ENCODE results near the gene SARNP.
"Not testable (repeated sequence)": the region's sequence is repeated elsewhere in the genome, so short reads cannot be mapped to it uniquely, and the experiment has no call there.

SARNP gene

DNA sequence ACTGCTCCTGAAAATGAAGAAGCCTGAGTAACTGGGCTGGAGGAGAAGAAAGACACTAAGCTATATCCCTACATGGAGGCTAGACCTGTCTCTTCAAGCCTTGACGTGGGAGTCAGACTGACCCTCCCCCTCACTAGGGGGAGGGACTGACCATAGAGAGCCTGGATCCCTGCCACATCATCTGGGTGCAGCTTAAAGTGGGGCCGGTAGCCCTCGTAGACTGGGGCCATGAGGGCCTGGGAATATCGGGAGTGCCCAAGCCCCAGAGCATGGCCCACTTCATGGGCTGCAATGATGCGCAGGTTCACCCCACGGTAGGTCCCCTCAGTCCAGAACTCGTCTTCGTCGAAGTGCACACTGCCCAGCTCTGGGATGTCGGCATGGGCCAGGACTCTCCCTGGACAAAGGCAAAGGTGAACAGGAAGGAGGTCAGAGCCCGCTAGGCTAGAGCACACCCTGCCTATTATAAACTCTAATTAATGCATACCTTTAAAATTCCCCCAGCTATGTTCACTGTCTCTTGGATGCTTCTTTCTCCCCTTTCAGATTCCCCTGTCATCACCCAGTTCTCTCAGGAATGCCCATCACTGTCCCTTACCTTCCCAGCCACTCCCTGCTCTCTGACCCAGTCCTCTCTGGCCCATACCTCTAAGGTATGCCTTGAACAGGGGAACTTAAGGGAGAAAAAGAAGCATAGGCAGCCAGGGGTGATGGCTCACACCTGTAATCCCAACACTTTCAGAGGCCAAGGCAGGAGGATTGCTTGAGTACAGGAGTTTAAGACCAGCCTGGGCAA, 22.0 kb upstream of the SARNP start:
- DNase-seq (ENCODE audit: low read depth in 2 of 2), result no peak

DNA sequence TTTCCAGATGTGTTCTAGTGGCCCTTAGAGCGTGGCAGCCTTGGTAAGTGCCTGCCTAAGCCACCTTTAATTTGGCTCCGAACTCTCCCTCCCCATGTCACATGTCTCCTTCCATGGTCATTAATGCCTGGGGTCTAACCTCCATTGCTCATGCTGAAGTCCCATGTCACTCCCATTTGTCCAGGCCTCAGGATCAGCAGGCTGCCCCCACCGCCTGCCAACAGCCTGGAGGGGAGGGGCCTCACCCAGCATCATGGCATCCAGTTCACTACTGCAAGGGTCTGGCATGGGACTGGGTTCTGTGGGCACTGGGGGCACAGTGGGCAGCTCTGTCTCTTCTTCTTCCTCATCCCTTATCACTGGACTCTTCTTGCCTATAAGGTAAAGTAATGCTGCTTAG, 20.8 kb upstream of the SARNP start:
- no peak for DNase-seq (ENCODE audit: low read depth in 2 of 2)

DNA sequence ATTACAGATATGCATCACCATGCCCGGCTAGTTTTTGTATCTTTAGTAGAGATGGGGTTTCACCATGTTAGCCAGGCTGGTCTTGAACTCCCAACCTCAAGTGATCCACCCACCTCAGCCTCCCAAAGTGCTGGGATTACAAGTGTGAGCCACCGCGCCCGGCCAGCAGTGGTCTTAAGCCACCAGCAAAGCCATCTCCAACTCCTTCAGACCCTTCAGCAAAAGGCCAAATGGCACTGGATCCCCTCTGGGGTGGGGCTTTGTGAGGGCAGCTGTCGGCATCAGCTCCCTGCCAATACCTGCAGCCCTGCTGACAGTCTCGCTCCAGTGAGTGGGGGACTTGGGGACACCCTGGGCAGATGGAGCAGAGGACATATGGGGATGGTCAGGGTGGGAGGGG, 16.9 kb upstream of the SARNP start:
- DNase-seq (ENCODE audit: low read depth in 2 of 2), result not testable (repeated sequence)

DNA sequence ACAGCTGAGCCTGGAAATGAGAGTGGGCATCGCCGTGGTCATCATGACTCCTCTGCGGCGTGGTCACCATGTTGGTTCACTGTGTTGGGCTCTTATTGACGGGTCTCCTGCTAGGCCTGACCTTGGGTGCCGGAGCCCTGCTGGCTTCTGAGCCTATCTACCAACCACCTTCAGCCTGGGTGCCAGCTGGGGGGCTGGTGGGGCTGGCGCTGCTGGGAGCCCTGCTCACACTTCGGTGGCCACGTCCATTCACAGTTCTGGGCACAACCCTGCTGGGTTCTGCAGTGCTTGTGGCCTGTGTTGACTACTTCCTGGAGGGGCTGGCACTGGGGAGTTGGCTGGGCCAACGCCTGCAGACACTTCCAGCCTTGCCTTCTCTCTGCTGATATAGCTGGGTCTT, 15.5 kb upstream of the SARNP start:
- DNase-seq (ENCODE audit: low read depth in 2 of 2), result no peak

DNA sequence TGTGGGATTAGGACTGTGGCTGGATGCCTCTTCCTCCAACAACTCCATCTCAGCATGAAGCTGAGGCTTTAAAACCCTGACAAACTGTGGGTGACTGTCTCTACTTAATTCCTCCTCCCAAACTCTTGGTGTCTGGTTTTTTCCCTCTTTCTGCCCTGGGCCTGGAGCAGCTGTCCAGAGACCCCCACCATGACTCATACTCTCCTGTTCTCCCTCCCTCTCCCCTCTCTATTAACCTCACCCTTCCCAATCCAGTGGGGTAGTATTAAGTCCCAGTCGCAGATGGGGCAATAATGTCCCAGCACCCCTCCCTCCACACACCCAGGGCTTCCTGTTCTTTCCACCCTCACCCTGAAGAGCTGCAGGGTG, 13.9 kb upstream of the SARNP start:
- DNase-seq (ENCODE audit: low read depth in 2 of 2), result no peak

DNA sequence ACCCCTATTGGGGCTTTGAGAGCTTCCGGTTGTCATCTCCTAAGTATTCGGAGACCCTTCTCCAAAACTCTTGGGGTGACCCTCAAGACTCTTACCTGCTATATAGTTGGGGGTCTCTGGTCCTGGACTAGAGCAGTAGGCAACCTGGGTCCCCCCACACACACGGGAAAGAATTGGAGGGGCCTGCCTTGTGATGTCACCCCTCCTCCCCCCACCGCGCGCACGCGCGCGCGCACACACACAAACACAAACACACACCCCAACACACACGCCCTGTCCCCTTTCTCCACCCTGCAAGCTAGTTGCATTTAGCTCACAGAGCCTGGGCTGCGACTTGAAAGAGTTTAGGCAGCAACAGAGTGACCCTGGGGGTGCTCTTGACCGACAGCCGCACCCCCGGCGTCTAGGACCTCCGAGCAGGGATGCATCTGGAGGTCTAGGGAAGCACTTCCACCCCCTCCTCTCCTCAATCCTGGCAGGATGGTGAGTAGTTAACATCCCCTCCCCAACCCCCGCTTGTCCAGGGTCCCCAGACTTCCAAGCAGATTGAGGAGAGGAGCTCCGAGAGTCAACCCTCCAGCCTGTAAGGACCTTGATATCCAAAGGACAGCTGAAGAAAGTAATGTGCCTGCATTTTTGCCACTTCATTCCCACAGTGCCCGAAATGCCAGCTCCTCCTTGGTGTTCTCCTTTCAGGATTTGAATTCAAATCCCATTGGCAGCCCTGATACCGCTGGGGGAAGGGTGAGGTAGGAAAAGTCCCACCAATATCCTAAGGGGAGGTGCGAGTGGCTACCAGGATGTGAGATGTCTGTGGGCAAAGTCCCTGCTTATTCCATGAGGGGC, 13.3 kb upstream of the SARNP start:
- peak; percentile 20 to 34 for DNase-seq (ENCODE audit: low read depth in 2 of 2)

DNA sequence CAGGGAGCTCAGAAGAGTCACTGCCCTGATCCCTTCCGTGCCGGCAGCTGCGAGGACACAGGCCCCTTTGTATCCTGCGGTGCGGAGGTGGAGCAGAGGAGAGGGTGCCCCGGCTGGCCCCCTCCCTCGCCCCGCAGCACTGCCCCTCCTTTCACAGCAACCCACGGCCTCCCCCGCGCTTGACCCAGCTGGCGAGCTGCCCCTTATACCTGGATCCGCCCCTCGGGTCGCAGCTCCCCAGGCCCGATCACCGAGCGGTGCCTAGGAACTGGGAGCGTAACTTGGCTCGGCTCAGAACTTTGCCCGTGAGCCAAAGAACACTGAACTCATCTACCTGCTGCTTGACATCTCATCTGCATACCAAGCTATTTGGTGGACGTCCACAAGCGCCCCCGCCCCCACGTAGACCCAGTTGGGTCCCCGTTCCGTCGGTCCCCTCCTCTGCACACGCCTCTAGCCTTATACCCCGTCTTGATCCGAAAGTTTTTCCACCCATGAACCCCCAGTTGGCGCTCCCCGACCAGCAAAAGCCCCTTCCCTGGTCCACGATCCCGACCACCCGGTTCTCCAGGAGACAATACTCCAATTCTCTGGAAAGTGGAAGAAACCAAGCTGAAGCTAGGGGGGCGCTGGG, 12.6 kb upstream of the SARNP start:
- no peak for DNase-seq (ENCODE audit: low read depth in 2 of 2)

DNA sequence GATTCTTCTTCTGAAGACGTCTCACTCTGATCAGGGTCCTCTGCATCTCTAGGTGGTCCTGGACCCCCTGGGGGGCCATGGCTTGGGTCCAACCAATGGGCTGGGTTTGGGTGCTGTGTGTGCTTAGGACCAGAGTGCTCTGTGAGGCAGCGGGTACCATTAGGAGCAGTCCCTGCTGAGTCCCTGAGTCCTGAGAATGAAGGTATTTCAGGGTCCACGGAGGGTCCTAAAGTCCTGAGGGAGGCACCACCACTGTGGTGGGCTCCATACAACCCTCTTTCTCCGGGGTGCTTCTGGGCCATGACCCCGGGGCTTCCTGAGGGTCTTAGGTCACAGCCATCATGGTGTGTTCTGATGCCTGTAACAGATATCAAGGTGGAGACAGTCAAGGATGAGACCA, 10.8 kb upstream of the SARNP start:
- DNase-seq (ENCODE audit: low read depth in 2 of 2), result no peak

DNA sequence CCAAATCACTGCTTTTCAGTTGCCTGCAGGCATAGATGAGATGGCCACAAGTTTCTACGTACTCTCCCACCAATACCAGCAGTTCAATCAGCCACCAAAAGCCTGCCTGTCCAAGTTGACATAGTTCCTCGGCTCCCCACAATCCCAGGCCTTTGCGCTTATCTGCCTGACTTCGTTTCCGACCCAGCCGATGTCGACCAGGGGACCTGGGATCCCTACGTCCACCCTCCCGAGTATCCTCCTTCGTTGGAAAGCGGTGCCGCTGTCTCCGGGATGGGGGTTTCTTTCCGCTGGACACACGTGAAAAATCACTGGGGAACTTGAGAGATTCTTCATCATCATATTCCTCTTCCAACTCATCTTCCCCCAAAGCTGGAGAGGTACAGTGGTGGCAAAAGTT, 10.3 kb upstream of the SARNP start:
- no peak for DNase-seq (ENCODE audit: low read depth in 2 of 2)

DNA sequence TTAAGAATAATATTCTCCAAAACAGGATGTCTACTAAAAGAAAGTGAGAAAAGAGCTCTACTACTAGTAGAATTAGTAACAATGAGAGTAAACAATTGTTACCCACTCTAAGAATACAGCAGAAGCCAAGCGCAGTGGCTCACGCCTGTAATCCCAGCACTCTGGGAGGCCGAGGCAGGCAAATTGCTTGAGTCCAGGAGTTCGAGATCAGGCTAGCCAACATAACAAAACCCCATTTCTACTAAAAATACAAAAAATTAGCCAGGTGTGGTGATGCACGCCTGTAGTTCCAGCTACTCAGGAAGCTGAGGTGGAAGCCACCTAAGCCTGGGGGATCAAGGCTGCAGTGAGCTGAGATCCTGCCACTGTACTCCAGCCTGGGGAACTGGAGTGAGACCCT, 7.2 kb upstream of the SARNP start:
- DNase-seq (ENCODE audit: low read depth in 2 of 2), result no peak

DNA sequence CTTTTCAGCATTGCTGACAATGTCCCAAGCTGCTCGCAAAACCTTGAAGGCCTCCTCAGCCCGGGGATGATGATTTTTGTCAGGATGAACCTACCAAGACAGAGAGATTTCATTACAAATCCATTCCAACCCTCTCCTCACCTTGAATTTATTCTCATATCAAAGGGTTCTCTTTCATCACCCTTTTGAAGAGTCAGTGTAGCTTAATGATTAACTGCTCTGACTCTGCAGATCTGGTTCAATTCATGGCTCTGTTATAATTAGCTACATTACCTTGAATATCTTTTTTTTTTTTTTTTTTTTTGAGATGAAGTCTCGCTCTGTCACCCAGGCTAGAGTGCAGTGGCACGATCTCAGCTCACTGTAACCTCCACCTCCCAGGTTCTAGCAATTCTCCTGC, 5.9 kb upstream of the SARNP start:
- no peak for DNase-seq (ENCODE audit: low read depth in 2 of 2)

DNA sequence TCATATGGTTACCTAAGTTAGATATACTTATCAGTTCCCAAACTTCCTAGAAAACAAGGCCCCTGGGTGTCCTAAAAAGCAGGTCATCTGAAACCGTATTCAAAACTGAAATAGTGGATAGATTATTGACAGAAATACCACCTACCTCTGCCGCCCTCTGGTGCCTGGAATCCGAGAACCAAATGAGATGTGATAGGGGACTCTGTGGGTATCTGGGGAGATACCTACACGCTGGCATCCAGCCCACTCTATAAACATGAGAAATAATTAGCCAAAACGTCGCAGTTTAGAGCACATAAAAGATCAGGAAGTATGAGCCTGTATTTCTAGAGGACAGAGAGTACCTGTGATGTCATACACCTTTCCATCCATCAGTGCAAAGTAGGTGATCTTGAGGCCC, 4.7 kb upstream of the SARNP start:
- DNase-seq (ENCODE audit: low read depth in 2 of 2), result no peak

DNA sequence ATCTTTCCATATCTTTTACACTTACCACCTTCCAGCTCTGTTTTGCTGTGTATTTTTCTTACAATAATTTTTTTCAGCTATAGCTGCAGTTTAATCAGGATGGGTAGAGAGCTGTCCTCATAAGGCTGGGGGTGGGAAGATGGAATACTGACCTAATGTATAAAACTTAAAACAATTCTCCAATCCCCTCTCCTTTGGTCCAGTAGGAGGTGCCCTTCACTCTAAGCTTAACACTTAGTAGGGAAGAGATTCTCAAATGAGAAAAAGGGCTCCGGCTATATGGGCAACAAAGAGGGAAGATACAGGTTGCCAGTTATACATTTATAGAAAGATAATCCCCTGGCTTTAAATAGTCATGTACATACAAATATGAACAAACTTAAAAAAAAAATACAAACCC, 3.2 kb upstream of the SARNP start:
- no peak for DNase-seq (ENCODE audit: low read depth in 2 of 2)

DNA sequence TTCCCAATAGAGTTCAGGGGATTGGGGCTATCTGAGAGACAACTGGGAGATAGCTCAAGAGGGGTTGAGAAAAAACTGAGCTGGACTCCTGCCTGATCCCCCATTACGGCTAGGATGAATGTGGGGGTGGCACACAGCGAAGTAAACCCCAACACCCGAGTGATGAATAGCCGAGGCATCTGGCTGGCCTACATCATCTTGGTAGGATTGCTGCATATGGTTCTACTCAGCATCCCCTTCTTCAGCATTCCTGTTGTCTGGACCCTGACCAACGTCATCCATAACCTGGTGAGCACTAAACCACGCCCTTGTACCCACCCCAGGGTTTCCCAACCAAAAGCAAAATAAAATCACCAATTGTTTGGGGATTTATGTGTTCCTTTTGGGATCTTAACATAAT, 1.4 kb upstream of the SARNP start:
- DNase-seq (ENCODE audit: low read depth in 2 of 2), result no peak

DNA sequence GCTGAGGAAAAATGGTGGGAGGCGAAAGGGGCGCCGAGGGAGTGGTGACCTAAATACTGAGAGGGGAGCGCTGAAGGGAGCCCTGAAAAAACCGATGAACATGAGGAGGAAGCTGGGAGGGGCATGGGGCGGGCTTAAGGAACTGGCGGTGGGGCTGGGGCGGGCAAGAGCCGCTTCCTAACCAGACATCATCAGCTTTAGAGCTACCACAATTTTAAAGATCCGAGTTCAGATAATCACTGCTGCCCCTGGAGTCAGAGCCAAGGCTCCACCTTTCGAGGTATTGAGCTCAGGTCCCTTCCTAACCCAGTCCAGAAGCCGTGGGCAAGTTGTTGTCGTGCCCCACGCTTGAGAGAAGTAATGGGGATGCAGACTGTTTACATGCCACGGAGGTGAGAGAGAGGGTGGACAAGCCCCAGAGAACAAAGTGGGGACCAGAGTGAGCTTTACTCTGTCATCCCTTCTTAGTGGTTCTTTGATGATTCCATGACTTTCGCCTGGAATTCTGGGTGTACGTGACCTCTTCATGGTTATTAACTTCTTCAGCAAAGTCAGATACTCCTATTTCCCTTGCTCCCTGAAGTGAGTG, 710 bp upstream of the SARNP start:
- no peak for DNase-seq (ENCODE audit: low read depth in 2 of 2)

DNA sequence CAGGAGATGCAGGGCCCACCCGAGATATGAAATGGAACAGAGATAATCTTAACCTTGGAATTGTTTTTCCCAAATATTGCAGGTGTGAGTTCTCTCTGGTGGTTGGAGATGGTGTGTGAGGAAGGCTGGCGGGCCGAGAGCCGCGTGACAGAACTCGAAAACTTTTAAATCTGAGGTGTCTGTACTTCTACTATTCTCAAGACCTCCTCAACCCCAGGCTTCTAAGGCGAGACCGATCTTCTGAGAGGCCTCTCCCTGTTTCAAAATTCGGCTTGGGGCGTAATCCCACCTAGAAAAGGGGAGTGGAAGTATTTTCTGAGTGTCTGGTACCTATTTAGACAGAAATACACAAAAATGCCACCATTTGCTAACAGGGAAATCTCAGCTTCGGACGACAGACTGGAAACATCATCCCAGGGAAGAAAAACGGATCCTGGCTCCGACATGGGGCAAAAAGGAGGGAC, 611 bp downstream of the SARNP start:
- DNase-seq (ENCODE audit: low read depth in 2 of 2), result no peak

DNA sequence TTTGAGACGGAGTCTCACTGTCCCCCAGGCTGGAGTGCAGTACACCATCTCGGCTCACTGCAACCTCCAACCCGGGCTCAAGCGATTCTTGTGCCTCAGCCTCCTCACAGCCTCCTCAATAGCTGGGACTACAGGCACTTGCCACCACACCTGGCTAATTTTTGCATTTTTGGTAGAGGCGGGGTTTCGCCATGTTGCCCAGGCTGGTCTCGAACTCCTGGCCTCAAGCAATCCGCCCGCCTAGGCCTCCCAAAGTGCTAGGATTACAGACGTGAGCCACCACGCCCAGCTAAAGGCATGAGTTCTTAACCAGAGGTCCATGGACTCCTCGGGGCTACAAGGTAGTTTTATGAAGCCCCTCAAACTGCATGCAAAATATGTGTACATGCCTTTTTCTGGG, 2.1 kb downstream of the SARNP start:
- no peak for DNase-seq (ENCODE audit: low read depth in 2 of 2)

DNA sequence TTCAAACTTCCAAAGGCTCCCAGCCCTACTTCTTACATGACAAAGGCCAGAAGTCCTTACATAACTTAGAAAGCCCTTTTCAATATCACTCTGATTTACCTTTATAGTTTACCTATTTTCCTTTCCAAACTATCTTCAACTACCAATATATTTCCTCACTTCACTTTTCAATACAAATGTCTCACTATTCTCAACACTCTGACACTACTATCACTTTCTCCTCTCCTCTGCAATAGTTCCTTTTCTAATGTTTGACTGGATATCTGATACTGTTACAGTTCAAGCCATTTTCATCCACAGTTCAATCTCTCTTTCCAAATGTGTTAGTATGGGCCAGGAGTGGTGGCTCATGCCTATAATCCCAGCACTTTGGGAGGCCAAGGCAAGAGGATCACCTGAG, 3.3 kb downstream of the SARNP start:
- DNase-seq (ENCODE audit: low read depth in 2 of 2), result no peak

DNA sequence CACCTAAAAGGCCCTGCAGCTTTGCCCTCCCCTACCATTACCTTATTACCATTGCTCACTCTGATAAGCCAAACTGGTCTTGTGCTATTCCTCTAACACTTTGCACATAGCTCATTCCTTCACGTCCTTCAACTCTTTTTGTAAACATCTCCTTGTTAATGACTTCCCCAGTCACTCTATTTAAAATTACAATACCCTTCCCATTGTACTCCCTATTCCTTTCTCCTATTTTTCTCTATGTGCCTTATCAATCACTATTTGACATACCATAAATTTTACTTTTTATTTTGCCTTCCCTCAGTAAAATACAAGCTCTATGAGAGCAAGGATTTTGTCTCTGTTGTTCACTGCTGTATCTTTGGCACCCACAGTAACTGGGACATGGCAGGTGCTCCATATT, 5.4 kb downstream of the SARNP start:
- DNase-seq (ENCODE audit: low read depth in 2 of 2), result no peak

DNA sequence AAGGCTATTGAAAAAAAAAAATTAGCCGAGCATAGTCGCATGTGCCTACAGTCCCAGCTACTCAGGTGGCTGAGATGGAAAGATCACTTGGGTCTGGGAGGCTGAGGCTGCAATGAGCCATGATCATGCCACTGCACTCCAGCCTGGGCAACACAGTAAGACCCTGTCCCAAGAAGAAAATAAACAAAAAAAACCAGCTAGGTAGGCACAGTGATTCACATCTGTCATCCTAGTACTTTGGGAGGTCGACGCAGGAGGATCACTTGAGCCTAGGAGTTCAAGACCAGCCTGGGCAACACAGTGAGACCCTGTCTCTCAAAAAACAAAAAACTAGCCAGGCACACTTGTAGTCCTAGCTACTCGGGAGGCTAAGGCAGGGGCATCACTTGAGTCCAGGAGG, 8.2 kb downstream of the SARNP start:
- no peak for DNase-seq (ENCODE audit: low read depth in 2 of 2)

DNA sequence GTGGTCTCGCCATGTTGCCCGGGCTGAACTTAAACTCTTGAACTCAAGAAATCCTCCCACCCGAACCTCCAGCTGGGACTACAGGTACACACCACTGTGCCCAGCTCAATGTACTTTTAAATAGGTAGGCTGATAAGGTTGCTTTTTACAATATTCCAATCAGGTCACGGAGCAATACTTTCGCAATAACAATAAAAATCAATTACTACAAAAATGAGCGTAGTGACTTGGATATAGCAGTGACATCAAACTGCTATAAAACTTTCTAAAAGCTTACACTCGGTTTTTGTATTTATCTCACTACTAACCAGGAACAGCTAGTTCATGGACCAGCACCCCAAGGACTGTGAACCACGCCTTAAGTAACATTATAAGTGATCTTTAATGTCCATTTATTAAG, 10.5 kb downstream of the SARNP start:
- no peak for DNase-seq (ENCODE audit: low read depth in 2 of 2)

DNA sequence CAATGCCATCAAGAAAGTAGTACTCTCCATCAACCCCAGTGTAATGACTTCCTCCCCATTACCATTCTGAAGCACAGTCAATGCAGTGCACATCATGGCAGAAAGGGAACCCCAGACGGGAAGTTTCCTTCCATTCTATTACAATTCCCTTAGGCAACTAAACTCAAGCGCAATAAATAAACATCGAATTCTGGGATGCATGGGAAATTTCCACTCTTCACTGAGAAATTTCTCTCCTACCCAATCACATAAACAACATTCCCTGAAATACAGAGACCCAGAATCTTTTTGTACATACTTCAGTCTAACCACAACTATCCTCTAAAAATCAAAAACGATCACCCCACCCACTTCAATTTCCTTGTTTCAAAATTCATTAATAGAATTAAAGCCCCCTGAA, 20.0 kb downstream of the SARNP start:
- DNase-seq (ENCODE audit: low read depth in 2 of 2), result no peak

All from stimulated activated CD8-positive, alpha-beta memory T cell treated with anti-CD3 and anti-CD28 coated beads, Interleukin-2, amount 100 ng/mL, for 1 hour (primary cell).